Neuronal stem cell (in vitro differentiated cells): ENCODE results near the gene ALPL.

Experiments
- DNase-seq: peaks from one replicate; pipeline ENCODE4 v3.0.0-alpha.2; 2013; ENCODE audit warnings: low spot score
- H2AFZ ChIP-seq: one replicate; pipeline ENCODE4 v1.6.1; 2013; ENCODE audit warnings: mild to moderate bottlenecking, low read length, inconsistent platforms
- H2AK5ac ChIP-seq: 2 replicates; pipeline ENCODE4 v1.6.1; 2013; ENCODE audit warnings: low read depth, mild to moderate bottlenecking, inconsistent platforms, low read length, moderate library complexity, mixed read lengths
- H2BK120ac ChIP-seq: 2 replicates; pipeline ENCODE4 v1.6.1; 2013; ENCODE audit warnings: low read depth, mild to moderate bottlenecking, inconsistent platforms, low read length, moderate library complexity, mixed read lengths
- H2BK12ac ChIP-seq: one replicate; pipeline ENCODE4 v1.6.1; 2013; ENCODE audit warnings: low read length, inconsistent platforms
- H2BK15ac ChIP-seq: 2 replicates; pipeline ENCODE4 v1.6.1; 2013; ENCODE audit warnings: mild to moderate bottlenecking, low read length, inconsistent platforms, mixed read lengths
- H2BK5ac ChIP-seq: one replicate; pipeline ENCODE4 v1.6.1; 2013; ENCODE audit warnings: inconsistent platforms, mild to moderate bottlenecking, low read length, moderate library complexity
- H3K14ac ChIP-seq: one replicate; pipeline ENCODE4 v1.6.1; 2013; ENCODE audit warnings: low read length, inconsistent platforms
- H3K18ac ChIP-seq: 2 replicates; pipeline ENCODE4 v1.6.1; 2013; ENCODE audit warnings: low read length, inconsistent platforms
- H3K23ac ChIP-seq: 2 replicates; pipeline ENCODE4 v1.6.1; 2013; ENCODE audit warnings: low read depth, mild to moderate bottlenecking, mixed read lengths, low read length, inconsistent platforms; ENCODE audit not compliant: poor library complexity
- H3K27ac ChIP-seq: replicated peaks from 3 replicates; pipeline ENCODE4 v1.5.1; 2013; ENCODE audit warnings: low read length, inconsistent platforms
- H3K27me3 ChIP-seq, 3 experiments: 2 replicates each; pipeline ENCODE4 v1.6.1; 2013; ENCODE audit warnings: low read length in 3 of 3, mild to moderate bottlenecking in 2 of 3, inconsistent platforms in 1 of 3, low read depth in 1 of 3, mixed read lengths in 1 of 3, moderate library complexity in 1 of 3; ENCODE audit not compliant: control insufficient read depth in 3 of 3, insufficient read depth in 3 of 3
- H3K36me3 ChIP-seq, 2 donors: replicated peaks in 1 of 2; 2 replicates each; pipeline ENCODE4 v1.6.1; 2013; ENCODE audit warnings: low read length in 2 of 2; ENCODE audit not compliant: control insufficient read depth in 2 of 2, insufficient read depth in 2 of 2
- H3K4ac ChIP-seq: 2 replicates; pipeline ENCODE4 v1.6.1; 2013; ENCODE audit warnings: inconsistent platforms, mild to moderate bottlenecking, low read length, moderate library complexity
- H3K4me1 ChIP-seq, 2 donors: 1 replicate in 1 of 2; 2 replicates in 1 of 2; pipeline ENCODE4 v1.6.1; 2013; ENCODE audit warnings: low read length in 2 of 2, low read depth in 1 of 2; ENCODE audit not compliant: control insufficient read depth in 2 of 2, insufficient read depth in 1 of 2
- H3K4me2 ChIP-seq: one replicate; pipeline ENCODE4 v1.6.1; 2013; ENCODE audit warnings: mild to moderate bottlenecking, low read length, inconsistent platforms; ENCODE audit not compliant: insufficient read depth, poor library complexity, severe bottlenecking
- H3K4me3 ChIP-seq, 2 donors: 2 replicates each; pipeline ENCODE4 v1.5.1; 2013; ENCODE audit warnings: low read length in 2 of 2, mild to moderate bottlenecking in 2 of 2, inconsistent platforms in 1 of 2, moderate library complexity in 1 of 2
- H3K79me1 ChIP-seq: one replicate; pipeline ENCODE4 v1.6.1; 2013; ENCODE audit warnings: low read depth, mild to moderate bottlenecking, inconsistent platforms, low read length, moderate library complexity
- H3K9ac ChIP-seq: one replicate; pipeline ENCODE4 v1.6.1; 2013; ENCODE audit warnings: mild to moderate bottlenecking, low read depth, low read length, inconsistent platforms; ENCODE audit not compliant: poor library complexity
- H3K9me3 ChIP-seq, 2 donors: replicated peaks in 1 of 2; 2 replicates each; pipeline versions ENCODE3 to v1.6.1; 2013; ENCODE audit warnings: low read length in 2 of 2, mild to moderate bottlenecking in 2 of 2, inconsistent platforms in 1 of 2, low read depth in 1 of 2, mixed read lengths in 1 of 2, moderate library complexity in 1 of 2; ENCODE audit not compliant: control insufficient read depth in 2 of 2, insufficient read depth in 1 of 2
- H4K8ac ChIP-seq: one replicate; pipeline ENCODE4 v1.6.1; 2013; ENCODE audit warnings: low read depth, mild to moderate bottlenecking, inconsistent platforms, low read length, moderate library complexity
- H4K91ac ChIP-seq: one replicate; pipeline ENCODE4 v1.6.1; 2013; ENCODE audit warnings: low read length, low read depth, mild to moderate bottlenecking, inconsistent platforms; ENCODE audit not compliant: poor library complexity
- WGBS, 2 donors: extraction: QIAGEN DNeasy Blood & Tissue Kit; methylation state at CpG; one replicate each; pipeline ENCODE4 v1.1.7; 2013; ENCODE audit warnings: missing lambda C conversion rate in 2 of 2, mixed read lengths in 1 of 2; ENCODE audit not compliant: insufficient read length in 2 of 2, insufficient replicate concordance in 1 of 2; ENCODE audit errors: extremely low coverage in 2 of 2; 5-methylcytosine and 5-hydroxymethylcytosine counted together

The ALPL gene

DNA sequence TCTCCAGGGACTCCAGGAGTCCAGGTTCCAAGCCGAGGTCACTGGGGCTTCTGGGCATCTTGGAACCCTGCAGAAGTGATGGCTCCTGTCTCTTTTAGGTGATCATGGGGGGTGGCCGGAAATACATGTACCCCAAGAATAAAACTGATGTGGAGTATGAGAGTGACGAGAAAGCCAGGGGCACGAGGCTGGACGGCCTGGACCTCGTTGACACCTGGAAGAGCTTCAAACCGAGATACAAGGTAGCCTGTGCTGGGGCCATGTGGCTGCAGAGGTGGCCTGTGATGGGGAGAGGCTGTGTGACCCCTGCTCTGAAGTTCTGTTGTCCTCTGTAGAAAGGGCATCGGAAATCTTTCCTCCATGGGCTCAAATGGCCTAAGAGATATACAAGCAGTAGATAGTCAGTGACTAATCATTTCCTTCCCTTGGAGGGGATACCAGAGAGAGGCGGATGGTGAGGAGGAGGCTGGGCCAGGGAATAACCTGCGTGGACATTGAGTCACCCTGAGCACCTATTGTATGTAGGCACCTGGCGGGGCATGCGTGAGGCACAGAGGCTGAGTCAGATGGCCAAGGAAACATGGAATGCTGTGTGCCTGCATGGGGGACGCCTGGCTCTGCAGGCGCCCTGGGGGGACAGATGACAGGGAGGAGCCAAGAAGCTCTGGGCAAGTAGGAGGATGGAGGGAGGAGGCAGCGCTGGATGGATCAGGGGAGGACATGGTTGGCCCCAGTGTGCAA, 59.0 kb downstream of the ALPL start:
- H3K36me3 ChIP-seq, result peaks cover 0 to 24% of the 10 kb centered on the region in 2 donors
- H2AFZ ChIP-seq, result no peak overlapping the region
- H3K27ac ChIP-seq, result no peak overlapping the region
- H2BK120ac ChIP-seq, result peak overlapping the region; percentile 11
- no CpG with 5 or more reads among the region's 15 CpGs for WGBS, 2 donors
- peaks cover 8 to 11% of the 10 kb centered on the region in 2 donors for H3K4me1 ChIP-seq
- H3K4me2 ChIP-seq, result no peak overlapping the region
- no peak overlapping the region for H3K4ac ChIP-seq
- H3K4me3 ChIP-seq, result no peak overlapping the region
- H3K14ac ChIP-seq, result no peak overlapping the region
- H4K91ac ChIP-seq, result no peak overlapping the region
- H2BK5ac ChIP-seq, result no peak overlapping the region
- H4K8ac ChIP-seq, result no peak overlapping the region
- H3K9ac ChIP-seq, result peak overlapping the region; percentile 50
- no peak overlapping the region for H2BK15ac ChIP-seq
- H3K79me1 ChIP-seq, result peaks cover 5% of the 10 kb centered on the region
- H3K9me3 ChIP-seq, result peaks cover 0 to 2% of the 10 kb centered on the region in 2 donors
- H3K23ac ChIP-seq, result no peak overlapping the region
- H2AK5ac ChIP-seq, result no peak overlapping the region
- no peak overlapping the region for H2BK12ac ChIP-seq
- H3K27me3 ChIP-seq, result no peaks in the 10 kb centered on the region
- DNase-seq, result no peak
- H3K18ac ChIP-seq, result peak overlapping the region; percentile 81

- Histone ChIP-seq H3K9me3 (peaks cover 0 to 2% of the 10 kb centered on the region in 2 donors), H3K4ac (no peak overlapping the region)
Measured at GRCh38 chr1:21568809-21569385, 59.7 kb downstream of the ALPL start.

GRCh38 chr1:21569820-21570527, 60.8 kb downstream of the ALPL start:
- Histone ChIP-seq H2AK5ac (no peak overlapping the region), H4K8ac (no peak overlapping the region), H2BK15ac (no peak overlapping the region), H4K91ac (no peak overlapping the region), H3K14ac (no peak overlapping the region), H3K4me2 (no peak overlapping the region), H2AFZ (no peak overlapping the region), H3K4me1 (peaks cover 21 to 23% of the 10 kb centered on the region in 2 donors), H2BK120ac (no peak overlapping the region), H3K4me3 (no peak overlapping the region), H3K27ac (no peak overlapping the region), H3K18ac (peak overlapping the region; percentile 13), H3K9ac (no peak overlapping the region), H2BK12ac (no peak overlapping the region), H3K27me3 (no peaks in the 10 kb centered on the region), H3K4ac (no peak overlapping the region), H2BK5ac (no peak overlapping the region), H3K9me3 (peaks cover 0 to 2% of the 10 kb centered on the region in 2 donors), H3K79me1 (peaks cover 2% of the 10 kb centered on the region), H3K36me3 (peaks cover 0 to 17% of the 10 kb centered on the region in 2 donors), H3K23ac (no peak overlapping the region)
- DNase-seq, result no peak
- WGBS, 2 donors, result no CpG with 5 or more reads among the region's 10 CpGs

More at GRCh38 chr1:21568809-21569385, 59.7 kb downstream of the ALPL start:
- H4K91ac ChIP-seq, result no peak overlapping the region
- H3K9ac ChIP-seq, result peak overlapping the region; percentile 50
- peaks cover 5% of the 10 kb centered on the region for H3K79me1 ChIP-seq
- H3K23ac ChIP-seq, result no peak overlapping the region
- H3K4me1 ChIP-seq, result peaks cover 12 to 13% of the 10 kb centered on the region in 2 donors
- H2BK12ac ChIP-seq, result no peak overlapping the region
- H2BK120ac ChIP-seq, result no peak overlapping the region
- H3K18ac ChIP-seq, result peak overlapping the region; percentile 81
- H3K27me3 ChIP-seq, result no peaks in the 10 kb centered on the region
- no peak for DNase-seq
- H3K4me2 ChIP-seq, result no peak overlapping the region
- H2AK5ac ChIP-seq, result no peak overlapping the region
- no peak overlapping the region for H3K14ac ChIP-seq
- no peak overlapping the region for H2BK15ac ChIP-seq
- H4K8ac ChIP-seq, result no peak overlapping the region
- no peak overlapping the region for H2AFZ ChIP-seq
- WGBS, 2 donors, result no CpG with 5 or more reads among the region's 10 CpGs
- H2BK5ac ChIP-seq, result peak overlapping the region; percentile 58
- H3K4me3 ChIP-seq, result no peak overlapping the region
- H3K27ac ChIP-seq, result no peak overlapping the region
- peaks cover 0 to 24% of the 10 kb centered on the region in 2 donors for H3K36me3 ChIP-seq

DNA sequence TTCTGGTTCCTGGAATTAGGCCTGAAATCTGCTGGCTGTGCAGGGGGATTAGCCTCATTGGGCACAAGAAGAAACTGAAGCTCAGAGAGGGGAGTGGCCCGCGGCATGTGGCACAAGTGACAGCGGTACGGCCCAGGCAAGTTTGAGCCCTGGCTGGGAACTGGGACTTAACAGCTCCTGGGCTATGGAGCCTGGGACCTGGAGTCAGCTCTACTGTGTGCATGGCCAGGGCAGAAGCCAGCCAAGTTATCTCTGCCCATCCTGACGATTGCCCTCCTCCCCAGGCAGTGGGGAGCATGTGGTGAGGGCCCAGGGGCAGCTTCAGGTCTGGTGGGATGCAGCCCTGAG, 61.3 kb downstream of the ALPL start:
- no peak overlapping the region for H2BK12ac ChIP-seq
- peak overlapping the region; percentile 33 for H3K18ac ChIP-seq
- WGBS, 2 donors, result no CpG with 5 or more reads among the region's 5 CpGs
- peaks cover 0 to 2% of the 10 kb centered on the region in 2 donors for H3K9me3 ChIP-seq
- no peak overlapping the region for H3K14ac ChIP-seq
- no peak overlapping the region for H2AK5ac ChIP-seq
- H2BK15ac ChIP-seq, result no peak overlapping the region
- H3K4me3 ChIP-seq, result peak overlapping the region in 1 of 2 donors; percentile 9
- no peak overlapping the region for H2BK5ac ChIP-seq
- H2AFZ ChIP-seq, result no peak overlapping the region
- H3K79me1 ChIP-seq, result peaks cover 2% of the 10 kb centered on the region
- no peak overlapping the region for H3K4me2 ChIP-seq
- peaks cover 21 to 23% of the 10 kb centered on the region in 2 donors for H3K4me1 ChIP-seq
- no peak for DNase-seq
- peaks cover 0 to 15% of the 10 kb centered on the region in 2 donors for H3K36me3 ChIP-seq
- H2BK120ac ChIP-seq, result no peak overlapping the region
- no peak overlapping the region for H3K27ac ChIP-seq
- no peak overlapping the region for H3K4ac ChIP-seq
- H3K23ac ChIP-seq, result no peak overlapping the region
- H4K91ac ChIP-seq, result no peak overlapping the region
- H3K27me3 ChIP-seq, result peaks cover 0 to 2% (median 0%) of the 10 kb centered on the region in 3 experiments
- no peak overlapping the region for H3K9ac ChIP-seq
- H4K8ac ChIP-seq, result no peak overlapping the region
